GM23338 (cell line): Measurements from ENCODE around the gene MOB3B. TPM values are rescaled to one million over a fixed set of nuclear protein-coding genes. Genes with fewer than 3 reads are reported as not detected.
A peak's percentile ranks its signal among the peaks of the same experiment; 100 is the strongest.

Experiments
- ATAC-seq: fragments of 200-7000 bp; cut with Tn5 transposase; 3 replicates; pipeline ENCODE4 v1.9.1; 2020
- DNase-seq: peaks from one replicate; pipeline ENCODE4 v3.0.0-alpha.2; 2015; ENCODE audit warnings: low spot score
- H2AFZ ChIP-seq: fragments of 200-600 bp; sonication (generic); 2 replicates; pipeline ENCODE4 v1.8.0; 2016; ENCODE audit warnings: antibody characterized with exemption, mild to moderate bottlenecking, moderate library complexity
- H3F3A ChIP-seq: fragments of 200-600 bp; sonication (generic); replicated peaks from 2 replicates; pipeline ENCODE4 v1.8.0; 2017; ENCODE audit warnings: antibody characterized with exemption, mixed run types, low read depth
- H3K27ac ChIP-seq: fragments of 200-600 bp; sonication (generic); 2 replicates; pipeline ENCODE4 v1.6.1; 2016; ENCODE audit warnings: low read depth
- H3K27me3 ChIP-seq: fragments of 200-600 bp; sonication (generic); 2 replicates; pipeline ENCODE4 v1.8.0; 2016; ENCODE audit warnings: mild to moderate bottlenecking, mixed run types, moderate library complexity; ENCODE audit not compliant: insufficient read depth
- H3K36me3 ChIP-seq: fragments of 200-600 bp; sonication (generic); 2 replicates; pipeline ENCODE4 v1.8.0; 2016; ENCODE audit warnings: mild to moderate bottlenecking; ENCODE audit not compliant: insufficient read depth
- H3K4me1 ChIP-seq: fragments of 200-600 bp; sonication (generic); 2 replicates; pipeline ENCODE4 v1.8.0; 2016; ENCODE audit warnings: mild to moderate bottlenecking, moderate library complexity; ENCODE audit not compliant: insufficient read depth
- H3K4me2 ChIP-seq: fragments of 200-600 bp; sonication (generic); 2 replicates; pipeline ENCODE4 v1.7.1; 2017; ENCODE audit warnings: mixed run types
- H3K4me3 ChIP-seq: fragments of 200-600 bp; sonication (generic); 2 replicates; pipeline ENCODE4 v1.6.1; 2016; ENCODE audit warnings: mixed run types
- H3K79me2 ChIP-seq: fragments of 200-600 bp; sonication (generic); replicated peaks from 2 replicates; pipeline ENCODE4 v1.8.0; 2017; ENCODE audit warnings: mild to moderate bottlenecking; ENCODE audit not compliant: insufficient read depth
- H3K9me2 ChIP-seq: fragments of 200-600 bp; sonication (generic); 2 replicates; pipeline ENCODE4 v1.8.0; 2017; ENCODE audit not compliant: insufficient read depth
- H4K20me1 ChIP-seq: fragments of 200-600 bp; sonication (generic); replicated peaks from 2 replicates; pipeline ENCODE4 v1.8.0; 2017; ENCODE audit warnings: mild to moderate bottlenecking; ENCODE audit not compliant: insufficient read depth
- H3K27ac Mint-ChIP-seq: 2 replicates; pipeline ENCODE4 v1.8.0; 2020; ENCODE audit warnings: inconsistent platforms, mild to moderate bottlenecking, moderate library complexity, mixed read lengths
- H3K27me3 Mint-ChIP-seq: 3 replicates; pipeline ENCODE4 v1.8.0; 2022; ENCODE audit warnings: low read depth, mild to moderate bottlenecking, moderate library complexity, mixed read lengths, inconsistent platforms; ENCODE audit not compliant: insufficient read depth, poor library complexity
- H3K36me3 Mint-ChIP-seq: 3 replicates; pipeline ENCODE4 v1.8.0; 2021; ENCODE audit warnings: low read depth, mild to moderate bottlenecking, inconsistent platforms, moderate library complexity, mixed read lengths
- H3K4me1 Mint-ChIP-seq: 3 replicates; pipeline ENCODE4 v1.8.0; 2020; ENCODE audit warnings: mild to moderate bottlenecking, inconsistent platforms, mixed read lengths
- H3K4me3 Mint-ChIP-seq: 3 replicates; pipeline ENCODE4 v1.8.0; 2021; ENCODE audit warnings: moderate library complexity, mild to moderate bottlenecking, inconsistent platforms, mixed read lengths
- H3K9me3 Mint-ChIP-seq: 3 replicates; pipeline ENCODE4 v1.8.0; 2020; ENCODE audit warnings: moderate library complexity, mild to moderate bottlenecking, inconsistent platforms, mixed read lengths
- CREB1 ChIP-seq: fragments of 250-450 bp; sonication (Bioruptor Pico); IDR thresholded peaks from 2 replicates; pipeline ENCODE4 v1.5.0; 2020; ENCODE audit warnings: low read depth, mild to moderate bottlenecking, moderate library complexity
- EZH2phosphoT487 ChIP-seq: fragments of 200-600 bp; sonication (generic); IDR thresholded peaks from one replicate; pipeline ENCODE4 v1.8.1; 2018; ENCODE audit warnings: antibody characterized with exemption; ENCODE audit not compliant: unreplicated experiment
- JUNB ChIP-seq: IDR thresholded peaks from one replicate; pipeline ENCODE4 v1.6.1; 2016; ENCODE audit warnings: antibody characterized with exemption; ENCODE audit not compliant: unreplicated experiment
- NANOG ChIP-seq: IDR thresholded peaks from 2 replicates; pipeline ENCODE4 v1.6.1; 2016; ENCODE audit warnings: antibody characterized with exemption, borderline replicate concordance
- POLR2AphosphoS5 ChIP-seq: IDR thresholded peaks from 2 replicates; pipeline ENCODE4 v1.6.1; 2016; ENCODE audit warnings: antibody characterized with exemption, low read depth
- ZNF114 ChIP-seq: fragments of 250-450 bp; sonication (Bioruptor Pico); IDR thresholded peaks from 2 replicates; pipeline ENCODE4 v1.5.0; 2020; ENCODE audit warnings: mild to moderate bottlenecking, moderate library complexity
- ZNF331 ChIP-seq: fragments of 250-450 bp; sonication (Bioruptor Pico); IDR thresholded peaks from 2 replicates; pipeline ENCODE4 v1.5.0; 2020; ENCODE audit warnings: low read depth, mild to moderate bottlenecking, moderate library complexity
- polyA plus RNA-seq: library from polyadenylated mRNA; unstranded; fragments of >200 nt; fragmentation: Nextera tagmentation; extraction: Ambion mirVana; gene quantifications from 2 replicates; pipeline ENCODE4 v1.2.1, GENCODE V29; 2016
- total RNA-seq: library from RNA; depleted of rRNA; stranded (reverse); fragments of >200 nt; shearing (Covaris generic); gene quantifications from 2 replicates; pipeline ENCODE4 v1.2.3, GENCODE V29; 2014
- TF ChIP-seq, protein P1 (sequence below): IDR thresholded peaks from 2 replicates; pipeline ENCODE4 v1.6.1; 2016; ENCODE audit warnings: antibody characterized with exemption
- TF ChIP-seq, protein P2 (sequence below): IDR thresholded peaks from one replicate; pipeline ENCODE4 v1.6.1; 2018; ENCODE audit warnings: antibody characterized with exemption; ENCODE audit not compliant: unreplicated experiment
- TF ChIP-seq, protein P3 (sequence below): fragments of 250-450 bp; sonication (Bioruptor Pico); IDR thresholded peaks from 2 replicates; pipeline ENCODE4 v1.5.0; 2020; ENCODE audit warnings: mild to moderate bottlenecking, moderate library complexity

MOB3B gene
- total and polyA plus RNA-seq, 2 experiments from 2014 or later = 7.6 to 12.1 TPM

DNA sequence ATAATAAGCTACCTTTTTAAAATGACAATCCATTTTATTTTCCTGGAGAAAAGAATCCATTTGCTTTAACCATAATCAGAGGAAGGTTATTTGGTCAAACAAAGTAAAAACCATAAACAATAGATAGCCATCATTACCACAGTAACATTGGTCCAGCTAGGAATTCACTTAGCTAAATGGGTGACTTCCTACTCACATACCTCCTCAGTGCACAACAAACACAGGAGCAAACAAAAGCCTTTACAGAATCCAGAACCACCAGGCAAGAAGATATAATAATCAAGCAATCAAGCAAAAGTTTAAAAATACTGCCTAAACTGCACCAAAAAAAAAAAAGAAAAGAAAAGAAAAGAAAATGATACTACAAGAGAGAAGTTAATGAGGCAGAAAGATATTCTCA lies 6.5 kb downstream of the MOB3B start:
- H3K27me3 Mint-ChIP-seq = no peaks in the 10 kb centered on the region
- H3K4me3 ChIP-seq = no peak overlapping the region
- peaks cover 10% of the 10 kb centered on the region; the same call in 1 of the 2 replicates for H3K27me3 ChIP-seq
- H3K4me3 Mint-ChIP-seq = no peak overlapping the region
- H3K4me1 Mint-ChIP-seq = peaks cover 66% of the 10 kb centered on the region
- H3K4me1 ChIP-seq = peaks cover 37% of the 10 kb centered on the region
- H4K20me1 ChIP-seq = 0 out of 2 replicates have a peak, but pooled peaks cover 2% of the 10 kb centered on the region
- no peaks in the 10 kb centered on the region for H3F3A ChIP-seq
- peaks cover 8% of the 10 kb centered on the region for H3K9me2 ChIP-seq
- no peak overlapping the region for H3K27ac ChIP-seq
- TF ChIP-seq CREB1 (CRISPR knock-in tag) (no peak), NANOG (0 out of 2 replicates have a peak, but pooled peaks have one; percentile 37)
- TF ChIP-seq, protein P1, sequence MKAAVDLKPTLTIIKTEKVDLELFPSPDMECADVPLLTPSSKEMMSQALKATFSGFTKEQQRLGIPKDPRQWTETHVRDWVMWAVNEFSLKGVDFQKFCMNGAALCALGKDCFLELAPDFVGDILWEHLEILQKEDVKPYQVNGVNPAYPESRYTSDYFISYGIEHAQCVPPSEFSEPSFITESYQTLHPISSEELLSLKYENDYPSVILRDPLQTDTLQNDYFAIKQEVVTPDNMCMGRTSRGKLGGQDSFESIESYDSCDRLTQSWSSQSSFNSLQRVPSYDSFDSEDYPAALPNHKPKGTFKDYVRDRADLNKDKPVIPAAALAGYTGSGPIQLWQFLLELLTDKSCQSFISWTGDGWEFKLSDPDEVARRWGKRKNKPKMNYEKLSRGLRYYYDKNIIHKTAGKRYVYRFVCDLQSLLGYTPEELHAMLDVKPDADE = no peak
- TF ChIP-seq, protein P2, sequence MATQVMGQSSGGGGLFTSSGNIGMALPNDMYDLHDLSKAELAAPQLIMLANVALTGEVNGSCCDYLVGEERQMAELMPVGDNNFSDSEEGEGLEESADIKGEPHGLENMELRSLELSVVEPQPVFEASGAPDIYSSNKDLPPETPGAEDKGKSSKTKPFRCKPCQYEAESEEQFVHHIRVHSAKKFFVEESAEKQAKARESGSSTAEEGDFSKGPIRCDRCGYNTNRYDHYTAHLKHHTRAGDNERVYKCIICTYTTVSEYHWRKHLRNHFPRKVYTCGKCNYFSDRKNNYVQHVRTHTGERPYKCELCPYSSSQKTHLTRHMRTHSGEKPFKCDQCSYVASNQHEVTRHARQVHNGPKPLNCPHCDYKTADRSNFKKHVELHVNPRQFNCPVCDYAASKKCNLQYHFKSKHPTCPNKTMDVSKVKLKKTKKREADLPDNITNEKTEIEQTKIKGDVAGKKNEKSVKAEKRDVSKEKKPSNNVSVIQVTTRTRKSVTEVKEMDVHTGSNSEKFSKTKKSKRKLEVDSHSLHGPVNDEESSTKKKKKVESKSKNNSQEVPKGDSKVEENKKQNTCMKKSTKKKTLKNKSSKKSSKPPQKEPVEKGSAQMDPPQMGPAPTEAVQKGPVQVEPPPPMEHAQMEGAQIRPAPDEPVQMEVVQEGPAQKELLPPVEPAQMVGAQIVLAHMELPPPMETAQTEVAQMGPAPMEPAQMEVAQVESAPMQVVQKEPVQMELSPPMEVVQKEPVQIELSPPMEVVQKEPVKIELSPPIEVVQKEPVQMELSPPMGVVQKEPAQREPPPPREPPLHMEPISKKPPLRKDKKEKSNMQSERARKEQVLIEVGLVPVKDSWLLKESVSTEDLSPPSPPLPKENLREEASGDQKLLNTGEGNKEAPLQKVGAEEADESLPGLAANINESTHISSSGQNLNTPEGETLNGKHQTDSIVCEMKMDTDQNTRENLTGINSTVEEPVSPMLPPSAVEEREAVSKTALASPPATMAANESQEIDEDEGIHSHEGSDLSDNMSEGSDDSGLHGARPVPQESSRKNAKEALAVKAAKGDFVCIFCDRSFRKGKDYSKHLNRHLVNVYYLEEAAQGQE = no peak
- H2AFZ ChIP-seq = no peak overlapping the region
- no peak for ATAC-seq
- peak overlapping the region; percentile 51; the same call in 1 of the 2 replicates for H3K27ac Mint-ChIP-seq
- H3K9me3 Mint-ChIP-seq = no peaks in the 10 kb centered on the region
- no peaks in the 10 kb centered on the region; the same call in 1 of the 2 replicates for H3K36me3 ChIP-seq
- peaks cover 61% of the 10 kb centered on the region for H3K79me2 ChIP-seq
- peak; percentile 21 for DNase-seq
- H3K4me2 ChIP-seq = peak overlapping the region; percentile 15; the same call in 1 of the 2 replicates
- H3K36me3 Mint-ChIP-seq = peaks cover 9% of the 10 kb centered on the region; the same call in 2 of the 3 replicates

DNA sequence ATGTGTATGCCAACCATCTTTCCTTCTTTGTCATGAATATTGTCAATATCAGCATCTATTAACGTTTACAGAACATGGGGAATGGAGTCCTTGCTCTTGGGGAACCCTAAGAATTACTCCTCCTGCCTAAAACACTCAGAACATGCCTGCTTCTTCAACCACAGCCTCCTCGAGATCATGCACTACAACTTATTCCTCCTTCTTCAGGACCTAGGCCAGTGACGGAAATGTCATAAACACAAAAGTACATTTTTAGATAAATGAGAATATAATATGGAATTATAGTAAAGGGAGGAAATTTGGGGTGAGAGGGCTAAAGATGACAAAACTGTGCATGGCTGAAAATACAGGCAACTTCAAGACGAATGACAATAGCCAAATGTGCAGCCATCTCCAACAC lies 8.6 kb downstream of the MOB3B start:
- H3K4me3 Mint-ChIP-seq = no peak overlapping the region
- Histone ChIP-seq H3K79me2 (peaks cover 57% of the 10 kb centered on the region), H3K4me1 (peaks cover 24% of the 10 kb centered on the region), H3K4me3 (no peak overlapping the region), H4K20me1 (0 out of 2 replicates have a peak, but pooled peaks cover 3% of the 10 kb centered on the region), H3K36me3 (no peaks in the 10 kb centered on the region; the same call in 1 of the 2 replicates), H3K9me2 (peaks cover 11% of the 10 kb centered on the region), H3K27me3 (no peaks in the 10 kb centered on the region), H2AFZ (no peak overlapping the region), H3K4me2 (no peak overlapping the region), H3F3A (no peaks in the 10 kb centered on the region), H3K27ac (no peak overlapping the region)
- DNase-seq = no peak
- ATAC-seq = no peak
- no peaks in the 10 kb centered on the region for H3K9me3 Mint-ChIP-seq
- peaks cover 9% of the 10 kb centered on the region; the same call in 2 of the 3 replicates for H3K36me3 Mint-ChIP-seq
- H3K4me1 Mint-ChIP-seq = peaks cover 52% of the 10 kb centered on the region
- no peak overlapping the region for H3K27ac Mint-ChIP-seq
- no peaks in the 10 kb centered on the region for H3K27me3 Mint-ChIP-seq
- TF ChIP-seq JUNB (no peak), EZH2phosphoT487 (no peak), NANOG (no peak), POLR2AphosphoS5 (no peak), ZNF114 (no peak), ZNF331 (CRISPR knock-in tag) (no peak)
- TF ChIP-seq, protein P1 = no peak
- TF ChIP-seq, protein P3, sequence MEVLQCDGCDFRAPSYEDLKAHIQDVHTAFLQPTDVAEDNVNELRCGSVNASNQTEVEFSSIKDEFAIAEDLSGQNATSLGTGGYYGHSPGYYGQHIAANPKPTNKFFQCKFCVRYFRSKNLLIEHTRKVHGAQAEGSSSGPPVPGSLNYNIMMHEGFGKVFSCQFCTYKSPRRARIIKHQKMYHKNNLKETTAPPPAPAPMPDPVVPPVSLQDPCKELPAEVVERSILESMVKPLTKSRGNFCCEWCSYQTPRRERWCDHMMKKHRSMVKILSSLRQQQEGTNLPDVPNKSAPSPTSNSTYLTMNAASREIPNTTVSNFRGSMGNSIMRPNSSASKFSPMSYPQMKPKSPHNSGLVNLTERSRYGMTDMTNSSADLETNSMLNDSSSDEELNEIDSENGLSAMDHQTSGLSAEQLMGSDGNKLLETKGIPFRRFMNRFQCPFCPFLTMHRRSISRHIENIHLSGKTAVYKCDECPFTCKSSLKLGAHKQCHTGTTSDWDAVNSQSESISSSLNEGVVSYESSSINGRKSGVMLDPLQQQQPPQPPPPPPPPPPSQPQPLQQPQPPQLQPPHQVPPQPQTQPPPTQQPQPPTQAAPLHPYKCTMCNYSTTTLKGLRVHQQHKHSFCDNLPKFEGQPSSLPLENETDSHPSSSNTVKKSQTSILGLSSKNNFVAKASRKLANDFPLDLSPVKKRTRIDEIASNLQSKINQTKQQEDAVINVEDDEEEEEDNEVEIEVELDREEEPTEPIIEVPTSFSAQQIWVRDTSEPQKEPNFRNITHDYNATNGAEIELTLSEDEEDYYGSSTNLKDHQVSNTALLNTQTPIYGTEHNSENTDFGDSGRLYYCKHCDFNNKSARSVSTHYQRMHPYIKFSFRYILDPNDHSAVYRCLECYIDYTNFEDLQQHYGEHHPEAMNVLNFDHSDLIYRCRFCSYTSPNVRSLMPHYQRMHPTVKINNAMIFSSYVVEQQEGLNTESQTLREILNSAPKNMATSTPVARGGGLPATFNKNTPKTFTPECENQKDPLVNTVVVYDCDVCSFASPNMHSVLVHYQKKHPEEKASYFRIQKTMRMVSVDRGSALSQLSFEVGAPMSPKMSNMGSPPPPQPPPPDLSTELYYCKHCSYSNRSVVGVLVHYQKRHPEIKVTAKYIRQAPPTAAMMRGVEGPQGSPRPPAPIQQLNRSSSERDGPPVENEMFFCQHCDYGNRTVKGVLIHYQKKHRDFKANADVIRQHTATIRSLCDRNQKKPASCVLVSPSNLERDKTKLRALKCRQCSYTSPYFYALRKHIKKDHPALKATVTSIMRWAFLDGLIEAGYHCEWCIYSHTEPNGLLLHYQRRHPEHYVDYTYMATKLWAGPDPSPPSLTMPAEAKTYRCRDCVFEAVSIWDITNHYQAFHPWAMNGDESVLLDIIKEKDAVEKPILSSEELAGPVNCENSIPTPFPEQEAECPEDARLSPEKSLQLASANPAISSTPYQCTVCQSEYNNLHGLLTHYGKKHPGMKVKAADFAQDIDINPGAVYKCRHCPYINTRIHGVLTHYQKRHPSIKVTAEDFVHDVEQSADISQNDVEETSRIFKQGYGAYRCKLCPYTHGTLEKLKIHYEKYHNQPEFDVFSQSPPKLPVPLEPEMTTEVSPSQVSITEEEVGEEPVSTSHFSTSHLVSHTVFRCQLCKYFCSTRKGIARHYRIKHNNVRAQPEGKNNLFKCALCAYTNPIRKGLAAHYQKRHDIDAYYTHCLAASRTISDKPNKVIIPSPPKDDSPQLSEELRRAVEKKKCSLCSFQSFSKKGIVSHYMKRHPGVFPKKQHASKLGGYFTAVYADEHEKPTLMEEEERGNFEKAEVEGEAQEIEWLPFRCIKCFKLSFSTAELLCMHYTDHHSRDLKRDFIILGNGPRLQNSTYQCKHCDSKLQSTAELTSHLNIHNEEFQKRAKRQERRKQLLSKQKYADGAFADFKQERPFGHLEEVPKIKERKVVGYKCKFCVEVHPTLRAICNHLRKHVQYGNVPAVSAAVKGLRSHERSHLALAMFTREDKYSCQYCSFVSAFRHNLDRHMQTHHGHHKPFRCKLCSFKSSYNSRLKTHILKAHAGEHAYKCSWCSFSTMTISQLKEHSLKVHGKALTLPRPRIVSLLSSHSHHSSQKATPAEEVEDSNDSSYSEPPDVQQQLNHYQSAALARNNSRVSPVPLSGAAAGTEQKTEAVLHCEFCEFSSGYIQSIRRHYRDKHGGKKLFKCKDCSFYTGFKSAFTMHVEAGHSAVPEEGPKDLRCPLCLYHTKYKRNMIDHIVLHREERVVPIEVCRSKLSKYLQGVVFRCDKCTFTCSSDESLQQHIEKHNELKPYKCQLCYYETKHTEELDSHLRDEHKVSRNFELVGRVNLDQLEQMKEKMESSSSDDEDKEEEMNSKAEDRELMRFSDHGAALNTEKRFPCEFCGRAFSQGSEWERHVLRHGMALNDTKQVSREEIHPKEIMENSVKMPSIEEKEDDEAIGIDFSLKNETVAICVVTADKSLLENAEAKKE (CRISPR knock-in tag) = no peak
